ENCODE data around the gene UBASH3B.
"Not testable (repeated sequence)": the region's sequence is repeated elsewhere in the genome, so short reads cannot be mapped to it uniquely, and the experiment has no call there.

Gene UBASH3B

GRCh38 chr11:122709039-122709760 is 53.7 kb downstream of the UBASH3B start:
- no peak for DNase-seq (ENCODE audit: low spot score)

GRCh38 chr11:122711362-122711761 is 55.8 kb downstream of the UBASH3B start:
- DNase-seq (ENCODE audit: low spot score) = no peak

DNA sequence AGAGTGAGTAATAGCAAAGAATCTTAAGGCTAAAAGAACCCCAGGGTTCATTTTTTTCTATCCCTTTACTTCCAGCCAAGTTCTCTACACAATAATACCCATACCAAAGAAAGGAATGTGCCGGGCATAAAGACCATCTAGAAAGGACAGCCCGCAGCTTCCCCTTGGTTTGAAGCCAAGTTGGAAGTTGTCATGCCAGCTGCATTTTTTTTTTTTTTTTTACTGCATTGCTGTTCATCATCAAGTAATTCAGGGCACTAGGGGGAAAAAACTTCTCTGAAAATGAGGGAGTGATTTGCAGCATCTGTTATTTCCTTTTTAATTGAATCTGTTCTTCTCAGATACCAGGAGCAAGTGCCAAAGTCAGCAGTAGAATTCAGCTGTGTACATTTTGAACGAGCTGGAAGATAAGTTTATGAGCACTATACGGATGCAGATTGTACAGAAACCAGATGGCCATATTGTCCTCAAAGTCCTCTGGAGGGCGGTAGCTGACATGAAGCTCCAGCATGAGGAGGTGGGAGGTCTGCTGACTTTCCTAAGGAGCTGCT is 56.4 kb downstream of the UBASH3B start:
- no peak for DNase-seq (ENCODE audit: low spot score)

GRCh38 chr11:122714004-122714403 is 58.5 kb downstream of the UBASH3B start:
- DNase-seq (ENCODE audit: low spot score) = peak; percentile 43

GRCh38 chr11:122714484-122714883 is 59.0 kb downstream of the UBASH3B start:
- peak; percentile 28 for DNase-seq (ENCODE audit: low spot score)

- no peak for DNase-seq (ENCODE audit: low spot score)
Measured at GRCh38 chr11:122715548-122716440, 60.3 kb downstream of the UBASH3B start.

GRCh38 chr11:122717264-122717867 is 61.8 kb downstream of the UBASH3B start:
- peak; percentile 53 for DNase-seq (ENCODE audit: low spot score)

DNA sequence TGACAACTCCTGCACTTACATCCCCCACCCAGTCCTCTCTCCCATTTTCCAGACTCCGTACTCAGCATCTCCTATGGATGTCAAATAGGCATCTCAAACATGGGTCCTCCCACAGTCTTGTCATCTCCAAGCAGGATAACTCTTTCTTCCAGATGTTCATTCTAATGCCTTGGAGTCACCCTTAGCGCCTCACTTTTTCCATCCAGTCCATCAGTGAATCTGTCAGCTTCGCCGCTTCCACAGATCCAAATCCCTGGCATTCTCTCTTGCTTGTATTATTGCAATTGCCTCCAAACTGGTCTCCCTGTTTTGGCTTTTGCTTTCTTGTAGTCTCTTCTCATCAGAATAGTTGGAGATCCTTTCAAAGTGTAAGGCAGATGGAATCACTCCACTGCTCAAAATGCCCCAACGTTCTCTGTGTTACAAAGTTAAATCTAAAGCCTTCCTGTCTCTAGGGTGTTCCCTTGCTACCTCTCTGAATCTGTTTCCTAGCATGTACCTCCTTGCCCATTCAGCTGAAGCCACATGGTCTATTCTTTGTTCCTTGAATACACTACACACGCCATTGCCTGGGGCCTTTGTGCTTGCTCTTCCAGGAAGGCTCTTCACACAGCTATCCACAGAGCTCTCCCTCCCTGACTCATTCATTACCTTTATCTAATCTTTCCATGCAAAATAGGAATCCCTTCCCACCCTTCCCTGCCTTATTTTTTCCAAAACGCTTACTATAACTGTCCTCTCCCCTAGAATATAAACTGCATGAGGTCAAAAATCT is 64.8 kb downstream of the UBASH3B start:
- no peak for DNase-seq (ENCODE audit: low spot score)

- no peak for DNase-seq (ENCODE audit: low spot score)
Measured at GRCh38 chr11:122721201-122721963, 65.9 kb downstream of the UBASH3B start.

DNA sequence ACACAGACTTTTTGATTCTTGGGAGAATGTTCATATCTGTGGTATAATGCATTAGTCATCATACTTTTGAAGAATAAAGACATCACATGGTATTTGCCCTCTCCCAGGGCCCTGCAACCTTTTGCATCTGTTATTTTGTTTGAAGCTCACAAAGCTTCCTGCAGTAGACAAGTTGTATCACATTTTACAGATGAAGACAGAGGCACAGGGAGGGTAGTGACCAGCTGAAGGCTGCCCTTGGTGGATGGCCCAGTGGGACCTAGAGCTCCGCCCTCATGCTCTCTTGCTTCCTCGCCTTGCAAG is 66.4 kb downstream of the UBASH3B start:
- DNase-seq (ENCODE audit: low spot score) = no peak

- no peak for DNase-seq (ENCODE audit: low spot score)
Measured at GRCh38 chr11:122723106-122723505, 67.6 kb downstream of the UBASH3B start.

- DNase-seq (ENCODE audit: low spot score) = no peak
Measured at GRCh38 chr11:122723576-122723975, 68.1 kb downstream of the UBASH3B start.

- no peak for DNase-seq (ENCODE audit: low spot score)
Measured at GRCh38 chr11:122724520-122724919, 69.0 kb downstream of the UBASH3B start.

- no peak for DNase-seq (ENCODE audit: low spot score)
Measured at GRCh38 chr11:122726028-122726427, 70.5 kb downstream of the UBASH3B start.

- no peak for DNase-seq (ENCODE audit: low spot score)
Measured at GRCh38 chr11:122727101-122727929, 71.8 kb downstream of the UBASH3B start.

GRCh38 chr11:122728561-122728960 is 73.0 kb downstream of the UBASH3B start:
- no peak for DNase-seq (ENCODE audit: low spot score)

DNA sequence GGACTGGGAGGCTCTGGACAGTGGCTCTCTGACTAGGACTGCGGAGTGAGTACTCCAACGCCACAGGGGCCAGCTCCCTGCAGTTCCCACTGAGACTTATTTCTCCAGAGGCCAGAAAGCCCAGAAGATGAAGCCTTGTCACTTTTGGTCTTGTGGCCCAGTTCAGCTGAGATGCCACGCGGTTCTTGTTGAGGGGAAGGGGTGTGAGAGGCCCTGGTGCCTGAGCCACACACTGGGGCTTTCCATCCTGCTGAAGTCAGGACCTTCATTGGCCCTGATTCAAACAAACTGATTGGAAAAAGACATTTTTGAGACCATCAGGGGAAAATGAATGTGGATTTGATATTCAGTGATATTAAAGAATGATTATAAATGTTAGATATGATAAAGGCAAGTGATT is 73.6 kb downstream of the UBASH3B start:
- no peak for DNase-seq (ENCODE audit: low spot score)

- DNase-seq (ENCODE audit: low spot score) = not testable (repeated sequence)
Measured at GRCh38 chr11:122730694-122731093, 75.2 kb downstream of the UBASH3B start.

- no peak for DNase-seq (ENCODE audit: low spot score)
Measured at GRCh38 chr11:122731500-122731913, 76.0 kb downstream of the UBASH3B start.
